H9 (cell line): ENCODE measurements around the gene SFMBT1. TPM values are rescaled to one million over a fixed set of nuclear protein-coding genes. Genes with fewer than 3 reads are reported as not detected.
A peak's percentile ranks its signal among the peaks of the same experiment; 100 is the strongest.

Experiments used
- DNase-seq: peaks from one replicate; pipeline ENCODE4 v3.0.0-alpha.2; 2017
- H2AFZ ChIP-seq: one replicate; pipeline ENCODE4 v1.6.1; 2013; ENCODE audit warnings: mild to moderate bottlenecking, low read length, control low read depth, moderate library complexity
- H2AK5ac ChIP-seq: 2 replicates; pipeline ENCODE4 v1.6.1; 2013; ENCODE audit warnings: low read length, control low read depth, mixed read lengths; ENCODE audit not compliant: insufficient read length
- H2BK120ac ChIP-seq: one replicate; pipeline ENCODE4 v1.6.1; 2013; ENCODE audit warnings: low read depth, mild to moderate bottlenecking, low read length, control low read depth, inconsistent platforms; ENCODE audit not compliant: poor library complexity, severe bottlenecking
- H2BK12ac ChIP-seq: 2 replicates; pipeline ENCODE4 v1.6.1; 2013; ENCODE audit warnings: low read length, control low read depth, mixed read lengths, low read depth; ENCODE audit not compliant: insufficient read length
- H2BK15ac ChIP-seq: 2 replicates; pipeline ENCODE4 v1.6.1; 2013; ENCODE audit warnings: low read depth, low read length, control low read depth
- H2BK20ac ChIP-seq: one replicate; pipeline ENCODE4 v1.6.1; 2013; ENCODE audit warnings: low read depth, mild to moderate bottlenecking, low read length, control low read depth, inconsistent platforms; ENCODE audit not compliant: poor library complexity, severe bottlenecking
- H2BK5ac ChIP-seq: 2 replicates; pipeline ENCODE4 v1.6.1; 2013; ENCODE audit warnings: low read length, control low read depth, mixed read lengths; ENCODE audit not compliant: insufficient read length
- H3K14ac ChIP-seq: 2 replicates; pipeline ENCODE4 v1.6.1; 2013; ENCODE audit warnings: low read length, control low read depth; ENCODE audit not compliant: insufficient read depth
- H3K18ac ChIP-seq: 2 replicates; pipeline ENCODE4 v1.6.1; 2013; ENCODE audit warnings: low read depth, mild to moderate bottlenecking, mixed read lengths, low read length, control low read depth; ENCODE audit not compliant: insufficient read length
- H3K23ac ChIP-seq: 2 replicates; pipeline ENCODE4 v1.6.1; 2013; ENCODE audit warnings: low read length, control low read depth, mixed read lengths, low read depth; ENCODE audit not compliant: insufficient read length
- H3K23me2 ChIP-seq: 2 replicates; pipeline ENCODE4 v1.6.1; 2013; ENCODE audit warnings: low read depth, mild to moderate bottlenecking, mixed read lengths, low read length, control low read depth; ENCODE audit not compliant: insufficient read length, poor library complexity, severe bottlenecking
- H3K27ac ChIP-seq: 2 replicates; pipeline ENCODE4 v1.5.1; 2013; ENCODE audit warnings: low read length, control low read depth, mixed read lengths, low read depth; ENCODE audit not compliant: insufficient read length
- H3K27me3 ChIP-seq: 2 replicates; pipeline ENCODE4 v1.6.1; 2013; ENCODE audit warnings: low read length, control low read depth, inconsistent platforms; ENCODE audit not compliant: insufficient read depth
- H3K4ac ChIP-seq: 2 replicates; pipeline ENCODE4 v1.6.1; 2013; ENCODE audit warnings: low read depth, mild to moderate bottlenecking, control low read depth, inconsistent platforms, low read length, moderate library complexity
- H3K4me1 ChIP-seq: 2 replicates; pipeline ENCODE4 v1.6.1; 2013; ENCODE audit warnings: low read length, control low read depth, inconsistent platforms; ENCODE audit not compliant: insufficient read depth
- H3K4me2 ChIP-seq: 2 replicates; pipeline ENCODE4 v1.6.1; 2013; ENCODE audit warnings: low read length, control low read depth, mixed read lengths; ENCODE audit not compliant: insufficient read length, insufficient read depth
- H3K56ac ChIP-seq: 2 replicates; pipeline ENCODE4 v1.6.1; 2013; ENCODE audit warnings: low read depth, mild to moderate bottlenecking, mixed read lengths, low read length, control low read depth; ENCODE audit not compliant: insufficient read length
- H3K79me1 ChIP-seq: 2 replicates; pipeline ENCODE4 v1.6.1; 2013; ENCODE audit warnings: low read depth, mild to moderate bottlenecking, moderate library complexity, low read length, control low read depth, inconsistent platforms; ENCODE audit not compliant: insufficient read depth, poor library complexity, severe bottlenecking
- H3K79me2 ChIP-seq: 2 replicates; pipeline ENCODE4 v1.6.1; 2013; ENCODE audit warnings: low read length, control low read depth, inconsistent platforms; ENCODE audit not compliant: insufficient read depth
- H3K9ac ChIP-seq: 2 replicates; pipeline ENCODE4 v1.6.1; 2013; ENCODE audit warnings: low read length, control low read depth, mixed read lengths; ENCODE audit not compliant: insufficient read length; ENCODE audit errors: extremely low read depth
- H3K9me3 ChIP-seq: one replicate; pipeline ENCODE4 v1.6.1; 2013; ENCODE audit warnings: low read depth, low read length, inconsistent platforms; ENCODE audit not compliant: control insufficient read depth
- H3T11ph ChIP-seq: one replicate; pipeline ENCODE4 v1.6.1; 2013; ENCODE audit warnings: mild to moderate bottlenecking, low read length, control low read depth, inconsistent platforms
- H4K20me1 ChIP-seq: one replicate; pipeline ENCODE4 v1.6.1; 2013; ENCODE audit not compliant: control insufficient read depth, insufficient read length, insufficient read depth
- H4K5ac ChIP-seq: 2 replicates; pipeline ENCODE4 v1.6.1; 2013; ENCODE audit warnings: low read depth, mild to moderate bottlenecking, mixed read lengths, low read length, control low read depth; ENCODE audit not compliant: insufficient read length
- H4K8ac ChIP-seq: replicated peaks from 2 replicates; pipeline ENCODE4 v1.6.1; 2013; ENCODE audit warnings: low read length, control low read depth, mixed read lengths, low read depth; ENCODE audit not compliant: insufficient read length
- H4K91ac ChIP-seq: 2 replicates; pipeline ENCODE4 v1.6.1; 2013; ENCODE audit warnings: low read depth, mild to moderate bottlenecking, moderate library complexity, mixed read lengths, low read length, control low read depth; ENCODE audit not compliant: insufficient read length
- H3K27ac Mint-ChIP-seq, 3 experiments: 2 replicates in 2 of 3; 3 replicates in 1 of 3; pipeline ENCODE4 v1.8.0; 2020 to 2021; ENCODE audit warnings: mixed read lengths in 3 of 3, mild to moderate bottlenecking in 1 of 3, moderate library complexity in 1 of 3
- H3K27me3 Mint-ChIP-seq: 2 replicates; pipeline ENCODE4 v1.8.0; 2021; ENCODE audit warnings: low read depth, mild to moderate bottlenecking, moderate library complexity, mixed read lengths
- H3K36me3 Mint-ChIP-seq, 3 experiments: 2 replicates in 2 of 3; 3 replicates in 1 of 3; pipeline ENCODE4 v1.8.0; 2020 to 2021; ENCODE audit warnings: low read depth in 3 of 3, mixed read lengths in 3 of 3; ENCODE audit not compliant: insufficient read depth in 1 of 3
- H3K4me1 Mint-ChIP-seq, 2 experiments: 2 replicates each; pipeline ENCODE4 v1.8.0; 2020; ENCODE audit warnings: mixed read lengths in 2 of 2
- H3K4me3 Mint-ChIP-seq, 2 experiments: 2 replicates in 1 of 2; 3 replicates in 1 of 2; pipeline ENCODE4 v1.8.0; 2020 to 2021; ENCODE audit warnings: mild to moderate bottlenecking in 2 of 2, mixed read lengths in 2 of 2, moderate library complexity in 1 of 2
- H3K9me3 Mint-ChIP-seq, 2 experiments: 2 replicates in 1 of 2; 3 replicates in 1 of 2; pipeline ENCODE4 v1.8.0; 2020; ENCODE audit warnings: mild to moderate bottlenecking in 2 of 2, mixed read lengths in 2 of 2, moderate library complexity in 1 of 2
- WGBS: extraction: QIAGEN DNeasy Blood & Tissue Kit; methylation state at CpG from one replicate; pipeline ENCODE4 v1.1.7; 2013; ENCODE audit warnings: missing lambda C conversion rate, low lambda C conversion rate, mixed read lengths; ENCODE audit not compliant: insufficient read length; ENCODE audit errors: extremely low coverage; 5-methylcytosine and 5-hydroxymethylcytosine counted together
- total RNA-seq: library from RNA; stranded (reverse); gene quantifications from 2 replicates; pipeline ENCODE4 v1.2.1, GENCODE V29; 2021
- TF ChIP-seq, protein P1 (sequence below): fragments of 200-600 bp; sonication (generic); conservative IDR thresholded peaks from 3 replicates; pipeline ENCODE4 v1.8.0; 2021; ENCODE audit warnings: antibody characterized with exemption, mild to moderate bottlenecking

The SFMBT1 gene
- total RNA-seq, 1 experiment from 2014 or later: 15.3 TPM

DNA sequence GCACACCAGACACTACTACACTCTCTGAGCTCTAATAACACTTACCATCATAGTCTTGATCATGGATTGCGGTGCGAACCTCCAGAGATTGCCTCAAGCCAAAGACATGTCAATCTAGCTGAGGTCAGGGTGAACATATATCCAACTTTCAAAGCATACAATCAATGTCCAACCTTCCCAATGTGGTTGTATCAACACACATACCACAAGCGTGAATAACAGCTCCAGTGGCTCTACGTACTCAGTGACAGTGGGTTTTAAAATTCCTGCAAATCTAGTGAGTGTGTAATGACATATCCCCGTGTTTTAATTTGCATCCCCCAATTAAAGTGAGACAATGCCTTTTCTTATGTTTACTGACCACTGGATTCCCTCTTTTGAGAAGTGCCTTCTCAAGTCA, 29.6 kb downstream of the SFMBT1 start:
- Mint-ChIP-seq H3K4me1 (peaks cover 26 to 33% of the 10 kb centered on the region in 2 experiments), H3K27ac (peak overlapping the region in 1 of 3 experiments; percentile 15; a peak in 1 of 7 replicates), H3K27me3 (no peaks in the 10 kb centered on the region), H3K9me3 (no peaks in the 10 kb centered on the region; a peak in 1 of 5 replicates), H3K36me3 (no peaks in the 10 kb centered on the region; a peak in 1 of 7 replicates), H3K4me3 (no peak overlapping the region)
- H2BK12ac ChIP-seq: no peak overlapping the region
- H2AK5ac ChIP-seq: no peak overlapping the region
- H3K79me2 ChIP-seq: no peaks in the 10 kb centered on the region; the same call in 1 of the 2 replicates
- no peak for DNase-seq
- no peaks in the 10 kb centered on the region for H3K23me2 ChIP-seq
- H3K4me2 ChIP-seq: no peak overlapping the region
- H4K20me1 ChIP-seq: no peaks in the 10 kb centered on the region
- no peak overlapping the region for H3T11ph ChIP-seq
- no peak overlapping the region for H2BK15ac ChIP-seq
- no peak overlapping the region for H2BK120ac ChIP-seq
- H4K5ac ChIP-seq: no peak overlapping the region
- H3K27ac ChIP-seq: no peak overlapping the region
- no peak overlapping the region for H4K8ac ChIP-seq
- H2BK5ac ChIP-seq: no peak overlapping the region
- WGBS: no CpG with 5 or more reads among the region's 5 CpGs
- no peak overlapping the region for H3K9ac ChIP-seq
- no peak overlapping the region for H3K23ac ChIP-seq
- no peak overlapping the region for H3K14ac ChIP-seq
- no peak overlapping the region for H2AFZ ChIP-seq
- no peak overlapping the region for H4K91ac ChIP-seq
- no peaks in the 10 kb centered on the region for H3K79me1 ChIP-seq
- H3K4me1 ChIP-seq: peaks cover 9% of the 10 kb centered on the region
- H3K18ac ChIP-seq: no peak overlapping the region
- no peaks in the 10 kb centered on the region for H3K9me3 ChIP-seq
- no peak overlapping the region for H3K4ac ChIP-seq
- H2BK20ac ChIP-seq: no peak overlapping the region
- TF ChIP-seq, protein P1, sequence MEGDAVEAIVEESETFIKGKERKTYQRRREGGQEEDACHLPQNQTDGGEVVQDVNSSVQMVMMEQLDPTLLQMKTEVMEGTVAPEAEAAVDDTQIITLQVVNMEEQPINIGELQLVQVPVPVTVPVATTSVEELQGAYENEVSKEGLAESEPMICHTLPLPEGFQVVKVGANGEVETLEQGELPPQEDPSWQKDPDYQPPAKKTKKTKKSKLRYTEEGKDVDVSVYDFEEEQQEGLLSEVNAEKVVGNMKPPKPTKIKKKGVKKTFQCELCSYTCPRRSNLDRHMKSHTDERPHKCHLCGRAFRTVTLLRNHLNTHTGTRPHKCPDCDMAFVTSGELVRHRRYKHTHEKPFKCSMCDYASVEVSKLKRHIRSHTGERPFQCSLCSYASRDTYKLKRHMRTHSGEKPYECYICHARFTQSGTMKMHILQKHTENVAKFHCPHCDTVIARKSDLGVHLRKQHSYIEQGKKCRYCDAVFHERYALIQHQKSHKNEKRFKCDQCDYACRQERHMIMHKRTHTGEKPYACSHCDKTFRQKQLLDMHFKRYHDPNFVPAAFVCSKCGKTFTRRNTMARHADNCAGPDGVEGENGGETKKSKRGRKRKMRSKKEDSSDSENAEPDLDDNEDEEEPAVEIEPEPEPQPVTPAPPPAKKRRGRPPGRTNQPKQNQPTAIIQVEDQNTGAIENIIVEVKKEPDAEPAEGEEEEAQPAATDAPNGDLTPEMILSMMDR: no peak
- no peak overlapping the region for H3K56ac ChIP-seq
- H3K27me3 ChIP-seq: no peaks in the 10 kb centered on the region
